GM12878 (cell line): ENCODE results near the gene CACNA2D3. TPM values are rescaled to one million over a fixed set of nuclear protein-coding genes. Genes with fewer than 3 reads are reported as not detected.

Experiments used
- ATAC-seq: fragments of 200-7000 bp; cut with Tn5 transposase; 3 replicates; pipeline ENCODE4 v1.9.1; 2020; ENCODE audit warnings: mild to moderate bottlenecking, moderate library complexity
- BruUV-seq: library from RNA; stranded (reverse); fragments of 400-500 nt; replicated peaks from 2 replicates; lab custom pipeline; 2021; lab: Mats Ljungman, UMichigan
- CTCF ChIA-PET: fragments of 300-600 bp; sonication (Branson Sonifier 250); formaldehyde crosslinking; extraction: SDS; loops from one replicate; lab custom pipeline; 2021; ENCODE audit warnings: inconsistent platforms; lab: Yijun Ruan, JAX
- POLR2A ChIA-PET: fragments of 350-600 bp; formaldehyde crosslinking; extraction: SDS; loops from one replicate; lab custom pipeline; 2021; ENCODE audit warnings: inconsistent platforms; lab: Charles Lee
- RAD21 ChIA-PET: fragments of 300-600 bp; sonication (Branson Sonifier 250); formaldehyde crosslinking; loops from one replicate; lab custom pipeline; 2023; ENCODE audit warnings: antibody characterized with exemption; ENCODE audit not compliant: unreplicated experiment; lab: Charles Lee
- SMC1A ChIA-PET: fragments of 300-600 bp; sonication (Branson Sonifier 250); formaldehyde crosslinking; loops from one replicate; lab custom pipeline; 2023; ENCODE audit not compliant: unreplicated experiment, uncharacterized antibody; lab: Charles Lee
- DNase-seq: peaks from one replicate; pipeline ENCODE4 v3.0.0-alpha.2; 2011; ENCODE audit warnings: low read depth, low spot score
- FAIRE-seq: peaks from 3 replicates; lab custom pipeline; 2011; peaks lifted over from hg19 to GRCh38; lab: Jason Lieb, UNC
- H2AFZ ChIP-seq: 2 replicates; pipeline ENCODE4 v1.6.0; 2011; ENCODE audit warnings: low read depth, low read length, control low read depth; ENCODE audit not compliant: control insufficient read depth
- H3K27ac ChIP-seq: 2 replicates; pipeline ENCODE4 v1.5.1; 2011; ENCODE audit warnings: control low read depth; ENCODE audit not compliant: control insufficient read depth, insufficient read depth
- H3K27me3 ChIP-seq, 2 experiments: replicated peaks in 1 of 2; 2 replicates each; pipeline versions ENCODE4 v1.6.0 to v1.6.1; 2011; ENCODE audit warnings: low read length in 1 of 2; ENCODE audit not compliant: control insufficient read depth in 2 of 2, insufficient read depth in 2 of 2
- H3K36me3 ChIP-seq, 2 experiments: 2 replicates each; pipeline ENCODE4 v1.5.1; 2011; ENCODE audit warnings: low read length in 1 of 2; ENCODE audit not compliant: control insufficient read depth in 2 of 2, insufficient read depth in 2 of 2
- H3K4me1 ChIP-seq: 2 replicates; pipeline ENCODE4 v1.6.1; 2011; ENCODE audit warnings: mild to moderate bottlenecking, low read length, moderate library complexity, mixed read lengths; ENCODE audit not compliant: control insufficient read depth, insufficient read depth
- H3K4me2 ChIP-seq: 2 replicates; pipeline ENCODE4 v1.6.0; 2011; ENCODE audit warnings: control low read depth; ENCODE audit not compliant: control insufficient read depth, insufficient read depth
- H3K4me3 ChIP-seq: fragments of 200-600 bp; sonication (generic); 2 replicates; pipeline ENCODE4 v1.5.1; 2016
- H3K79me2 ChIP-seq: 2 replicates; pipeline ENCODE4 v1.6.0; 2011; ENCODE audit warnings: low read length; ENCODE audit not compliant: control insufficient read depth, insufficient read depth
- H3K9ac ChIP-seq: 2 replicates; pipeline ENCODE4 v1.8.0; 2011; ENCODE audit warnings: low read length, control low read depth, mixed read lengths; ENCODE audit not compliant: control insufficient read depth, insufficient read depth
- H3K9me3 ChIP-seq: replicated peaks from 3 replicates; pipeline ENCODE4 v1.5.1; 2011; ENCODE audit warnings: mild to moderate bottlenecking, low read length; ENCODE audit not compliant: control insufficient read depth, insufficient read depth
- H4K20me1 ChIP-seq: 2 replicates; pipeline ENCODE4 v1.6.0; 2011; ENCODE audit not compliant: control insufficient read depth, insufficient read depth
- FOXK2 ChIP-seq: fragments of 450-650 bp; IDR thresholded peaks from 2 replicates; pipeline ENCODE4 v1.6.1; 2017; ENCODE audit warnings: mild to moderate bottlenecking, moderate library complexity
- GABPA ChIP-seq: IDR thresholded peaks from 2 replicates; pipeline ENCODE4 v1.6.1; 2014; ENCODE audit warnings: antibody characterized with exemption, low read depth, mild to moderate bottlenecking, inconsistent platforms
- IKZF1 ChIP-seq: fragments of 450-650 bp; conservative IDR thresholded peaks from 2 replicates; pipeline ENCODE4 v1.6.1; 2017; ENCODE audit warnings: antibody characterized with exemption, mild to moderate bottlenecking
- JUNB ChIP-seq: IDR thresholded peaks from 2 replicates; pipeline ENCODE4 v1.6.1; 2016; ENCODE audit warnings: antibody characterized with exemption, mild to moderate bottlenecking
- LARP7 ChIP-seq: fragments of 450-650 bp; IDR thresholded peaks from 2 replicates; pipeline ENCODE4 v1.6.1; 2017; ENCODE audit warnings: mild to moderate bottlenecking
- NR2F1 ChIP-seq: fragments of 450-650 bp; conservative IDR thresholded peaks from 2 replicates; pipeline ENCODE4 v1.6.1; 2017; ENCODE audit warnings: mild to moderate bottlenecking
- NRF1 ChIP-seq: conservative IDR thresholded peaks from 2 replicates; pipeline ENCODE4 v1.6.1; 2011; ENCODE audit warnings: mild to moderate bottlenecking, low read depth, low read length, improper control_type of control experiment
- PAX5 ChIP-seq: IDR thresholded peaks from 2 replicates; pipeline ENCODE4 v1.6.1; 2011; ENCODE audit warnings: low read depth, low read length, borderline replicate concordance
- WGBS: methylation state at CpG from one replicate; pipeline ENCODE4 v1.1.6; 2016; ENCODE audit warnings: low lambda C conversion rate; ENCODE audit not compliant: insufficient replicate concordance, insufficient coverage; ENCODE audit errors: missing lambda C conversion rate; 5-methylcytosine and 5-hydroxymethylcytosine counted together
- in situ Hi-C: fragments of 300-500 bp; cut with MboI; formaldehyde crosslinking; loops from 9 replicates; pipeline ENCODE4 v1.14.3; 2018; ENCODE audit warnings: mixed read lengths
- intact Hi-C: fragments of 100-400 bp; cut with micrococcal nuclease; formaldehyde crosslinking; loops from one replicate; pipeline ENCODE4 v1.14.2; 2022; ENCODE audit not compliant: unreplicated experiment
- polyA plus RNA-seq, 11 experiments: library from polyadenylated mRNA; depleted of rRNA in 4 of 11; unstranded in 6 of 11; stranded (reverse) in 5 of 11; fragments of >200 nt; fragmentation: Nextera tagmentation in 4 of 11; fragmentation: Illumina TruSeq in 1 of 11; extraction: Ambion mirVana in 4 of 11; extraction: Trizol in 1 of 11; gene quantifications; 1 replicate in 1 of 11; 2 replicates in 10 of 11; pipeline versions ENCODE4 v1.2.1 to v1.2.3, GENCODE V29; 2011 to 2016; ENCODE audit warnings: inconsistent platforms in 2 of 11, missing spikeins in 2 of 11, low read depth in 1 of 11
- total RNA-seq, 4 experiments: library from RNA; depleted of rRNA in 3 of 4; stranded (reverse); fragments of >200 nt in 3 of 4; fragmentation: Illumina TruSeq in 1 of 4; extraction: Trizol in 1 of 4; gene quantifications; 2 replicates each; pipeline versions ENCODE4 v1.2.1 to v1.2.3, GENCODE V29; 2013 to 2021
- TF ChIP-seq, protein P1 (sequence below): fragments of 150-350 bp; IDR thresholded peaks from 2 replicates; pipeline ENCODE4 v1.6.1; 2016; ENCODE audit warnings: low read depth, low read length
- TF ChIP-seq, protein P2 (sequence below): fragments of 450-650 bp; formaldehyde crosslinking; IDR thresholded peaks from 2 replicates; pipeline ENCODE4 v1.4.0; 2020; ENCODE audit warnings: mild to moderate bottlenecking, moderate library complexity
- TF ChIP-seq, protein P3 (sequence below): IDR thresholded peaks from 2 replicates; pipeline ENCODE4 v1.6.1; 2011; ENCODE audit warnings: borderline replicate concordance, low read depth, mild to moderate bottlenecking, moderate library complexity, mixed read lengths, low read length; ENCODE audit not compliant: insufficient read depth; ENCODE audit errors: extremely low read length

The CACNA2D3 gene
- total and polyA plus RNA-seq, 10 of the 15 experiments (the other 5 are each of a cell fraction or from before 2014, with no cell fraction given), result not detected

DNA sequence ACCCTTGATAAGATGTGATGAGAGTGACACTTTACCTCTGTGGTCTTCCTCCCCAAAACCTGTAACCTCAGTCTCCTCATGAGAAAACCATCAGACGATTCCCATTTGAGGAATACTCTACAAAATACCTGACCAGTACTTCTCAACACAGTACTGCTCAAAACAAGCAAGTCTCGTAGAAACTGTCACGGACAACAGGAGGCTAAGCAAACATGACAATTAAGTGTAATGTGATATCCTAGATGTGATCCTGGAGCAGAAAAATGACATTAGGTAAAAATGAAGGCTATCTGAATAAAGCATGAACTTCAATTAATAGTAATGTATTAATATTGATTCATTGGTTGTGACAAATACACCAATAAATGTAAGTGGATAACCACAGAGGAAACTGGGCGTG lies 113.6 kb downstream of the CACNA2D3 start:
- Histone ChIP-seq H3K79me2 (no peaks in the 10 kb centered on the region), H3K9ac (no peak overlapping the region), H2AFZ (no peak overlapping the region), H3K4me1 (no peaks in the 10 kb centered on the region), H3K27ac (no peak overlapping the region), H3K36me3 (no peaks in the 10 kb centered on the region), H3K4me3 (no peak overlapping the region), H3K27me3 (no peaks in the 10 kb centered on the region; a peak in 1 of 4 replicates), H4K20me1 (no peaks in the 10 kb centered on the region), H3K9me3 (no peaks in the 10 kb centered on the region), H3K4me2 (no peak overlapping the region)
- no peak for ATAC-seq
- intact Hi-C loops, result no loop called here
- no TSS peak for BruUV-seq
- TF ChIP-seq NR2F1 (no peak), JUNB (no peak), NRF1 (no peak), FOXK2 (no peak), IKZF1 (no peak), PAX5 (no peak), LARP7 (no peak), GABPA (no peak)
- TF ChIP-seq, protein P1, sequence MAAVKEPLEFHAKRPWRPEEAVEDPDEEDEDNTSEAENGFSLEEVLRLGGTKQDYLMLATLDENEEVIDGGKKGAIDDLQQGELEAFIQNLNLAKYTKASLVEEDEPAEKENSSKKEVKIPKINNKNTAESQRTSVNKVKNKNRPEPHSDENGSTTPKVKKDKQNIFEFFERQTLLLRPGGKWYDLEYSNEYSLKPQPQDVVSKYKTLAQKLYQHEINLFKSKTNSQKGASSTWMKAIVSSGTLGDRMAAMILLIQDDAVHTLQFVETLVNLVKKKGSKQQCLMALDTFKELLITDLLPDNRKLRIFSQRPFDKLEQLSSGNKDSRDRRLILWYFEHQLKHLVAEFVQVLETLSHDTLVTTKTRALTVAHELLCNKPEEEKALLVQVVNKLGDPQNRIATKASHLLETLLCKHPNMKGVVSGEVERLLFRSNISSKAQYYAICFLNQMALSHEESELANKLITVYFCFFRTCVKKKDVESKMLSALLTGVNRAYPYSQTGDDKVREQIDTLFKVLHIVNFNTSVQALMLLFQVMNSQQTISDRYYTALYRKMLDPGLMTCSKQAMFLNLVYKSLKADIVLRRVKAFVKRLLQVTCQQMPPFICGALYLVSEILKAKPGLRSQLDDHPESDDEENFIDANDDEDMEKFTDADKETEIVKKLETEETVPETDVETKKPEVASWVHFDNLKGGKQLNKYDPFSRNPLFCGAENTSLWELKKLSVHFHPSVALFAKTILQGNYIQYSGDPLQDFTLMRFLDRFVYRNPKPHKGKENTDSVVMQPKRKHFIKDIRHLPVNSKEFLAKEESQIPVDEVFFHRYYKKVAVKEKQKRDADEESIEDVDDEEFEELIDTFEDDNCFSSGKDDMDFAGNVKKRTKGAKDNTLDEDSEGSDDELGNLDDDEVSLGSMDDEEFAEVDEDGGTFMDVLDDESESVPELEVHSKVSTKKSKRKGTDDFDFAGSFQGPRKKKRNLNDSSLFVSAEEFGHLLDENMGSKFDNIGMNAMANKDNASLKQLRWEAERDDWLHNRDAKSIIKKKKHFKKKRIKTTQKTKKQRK, result no peak
- TF ChIP-seq, protein P2, sequence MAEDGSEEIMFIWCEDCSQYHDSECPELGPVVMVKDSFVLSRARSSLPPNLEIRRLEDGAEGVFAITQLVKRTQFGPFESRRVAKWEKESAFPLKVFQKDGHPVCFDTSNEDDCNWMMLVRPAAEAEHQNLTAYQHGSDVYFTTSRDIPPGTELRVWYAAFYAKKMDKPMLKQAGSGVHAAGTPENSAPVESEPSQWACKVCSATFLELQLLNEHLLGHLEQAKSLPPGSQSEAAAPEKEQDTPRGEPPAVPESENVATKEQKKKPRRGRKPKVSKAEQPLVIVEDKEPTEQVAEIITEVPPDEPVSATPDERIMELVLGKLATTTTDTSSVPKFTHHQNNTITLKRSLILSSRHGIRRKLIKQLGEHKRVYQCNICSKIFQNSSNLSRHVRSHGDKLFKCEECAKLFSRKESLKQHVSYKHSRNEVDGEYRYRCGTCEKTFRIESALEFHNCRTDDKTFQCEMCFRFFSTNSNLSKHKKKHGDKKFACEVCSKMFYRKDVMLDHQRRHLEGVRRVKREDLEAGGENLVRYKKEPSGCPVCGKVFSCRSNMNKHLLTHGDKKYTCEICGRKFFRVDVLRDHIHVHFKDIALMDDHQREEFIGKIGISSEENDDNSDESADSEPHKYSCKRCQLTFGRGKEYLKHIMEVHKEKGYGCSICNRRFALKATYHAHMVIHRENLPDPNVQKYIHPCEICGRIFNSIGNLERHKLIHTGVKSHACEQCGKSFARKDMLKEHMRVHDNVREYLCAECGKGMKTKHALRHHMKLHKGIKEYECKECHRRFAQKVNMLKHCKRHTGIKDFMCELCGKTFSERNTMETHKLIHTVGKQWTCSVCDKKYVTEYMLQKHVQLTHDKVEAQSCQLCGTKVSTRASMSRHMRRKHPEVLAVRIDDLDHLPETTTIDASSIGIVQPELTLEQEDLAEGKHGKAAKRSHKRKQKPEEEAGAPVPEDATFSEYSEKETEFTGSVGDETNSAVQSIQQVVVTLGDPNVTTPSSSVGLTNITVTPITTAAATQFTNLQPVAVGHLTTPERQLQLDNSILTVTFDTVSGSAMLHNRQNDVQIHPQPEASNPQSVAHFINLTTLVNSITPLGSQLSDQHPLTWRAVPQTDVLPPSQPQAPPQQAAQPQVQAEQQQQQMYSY (CRISPR knock-in tag), result no peak
- TF ChIP-seq, protein P3, sequence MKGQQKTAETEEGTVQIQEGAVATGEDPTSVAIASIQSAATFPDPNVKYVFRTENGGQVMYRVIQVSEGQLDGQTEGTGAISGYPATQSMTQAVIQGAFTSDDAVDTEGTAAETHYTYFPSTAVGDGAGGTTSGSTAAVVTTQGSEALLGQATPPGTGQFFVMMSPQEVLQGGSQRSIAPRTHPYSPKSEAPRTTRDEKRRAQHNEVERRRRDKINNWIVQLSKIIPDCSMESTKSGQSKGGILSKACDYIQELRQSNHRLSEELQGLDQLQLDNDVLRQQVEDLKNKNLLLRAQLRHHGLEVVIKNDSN, result no peak
- ChIA-PET CTCF (no interaction called here), RAD21 (no interaction called here), POLR2A (no interaction called here), SMC1A (no interaction called here)
- 19% methylated on average over 4 of the region's 4 CpGs for WGBS
- in situ Hi-C loops, result no loop called here
- DNase-seq, result no peak
- FAIRE-seq, result no peak
